ENCODE data around the gene SYT2. TPM values are rescaled to one million over a fixed set of nuclear protein-coding genes. Genes with fewer than 3 reads are reported as not detected.
"Not testable (repeated sequence)": the region's sequence is repeated elsewhere in the genome, so short reads cannot be mapped to it uniquely, and the experiment has no call there.

The SYT2 gene
- total RNA-seq, 1 experiment from 2014 or later, result 12.1 TPM

GRCh38 chr1:202547215-202547614, 163.0 kb downstream of the SYT2 start:
- ATAC-seq (no peak), DNase-seq (ENCODE audit: low spot score) (no peak)
- ChIA-PET POLR2A (interaction anchor here (0.6 kb wide), 1 partner anchor 53 kb away, joined by 3 read pairs; no protein-coding TSS in a partner anchor), CTCF (interaction anchor here (0.9 to 1.1 kb wide), 2 partner anchors 15 to 31 kb away, joined by 3 read pairs; no protein-coding TSS in a partner anchor)
- H3K4me3 Mint-ChIP-seq, result no peak overlapping the region
- H3K36me3 Mint-ChIP-seq, result no peaks in the 10 kb centered on the region
- no peaks in the 10 kb centered on the region for H3K27me3 Mint-ChIP-seq (ENCODE audit: low read depth)
- TF ChIP-seq TEAD4 (CRISPR knock-in tag; IDR thresholded peaks at IDR 0.05), result no peak
- no peak for TF ChIP-seq ZNF232 (CRISPR knock-in tag; IDR thresholded peaks at IDR 0.05)
- TF ChIP-seq OVOL2 (CRISPR knock-in tag; IDR thresholded peaks at IDR 0.05; ENCODE audit: borderline replicate concordance), result no peak
- no peak for TF ChIP-seq NFYB (CRISPR knock-in tag; conservative IDR thresholded peaks at IDR 0.05; ENCODE audit: low read depth)
- no peak for TF ChIP-seq MAX (CRISPR knock-in tag; IDR thresholded peaks at IDR 0.05)
- H3K27ac Mint-ChIP-seq, result no peak overlapping the region
- H3K9me3 Mint-ChIP-seq, result no peaks in the 10 kb centered on the region
- H3K4me1 Mint-ChIP-seq, result peaks cover 6% of the 10 kb centered on the region

GRCh38 chr1:202546796-202547195, 163.5 kb downstream of the SYT2 start:
- H3K27ac Mint-ChIP-seq; POLR2A ChIA-PET; DNase-seq (ENCODE audit: low spot score); H3K9me3 Mint-ChIP-seq; H3K4me3 Mint-ChIP-seq; H3K4me1 Mint-ChIP-seq; ATAC-seq; H3K27me3 Mint-ChIP-seq (ENCODE audit: low read depth); H3K36me3 Mint-ChIP-seq: not testable (repeated sequence)
- CTCF ChIA-PET, result interaction anchor here (0.9 kb wide), 1 partner anchor 31 kb away, joined by 3 read pairs; no protein-coding TSS in a partner anchor

DNA sequence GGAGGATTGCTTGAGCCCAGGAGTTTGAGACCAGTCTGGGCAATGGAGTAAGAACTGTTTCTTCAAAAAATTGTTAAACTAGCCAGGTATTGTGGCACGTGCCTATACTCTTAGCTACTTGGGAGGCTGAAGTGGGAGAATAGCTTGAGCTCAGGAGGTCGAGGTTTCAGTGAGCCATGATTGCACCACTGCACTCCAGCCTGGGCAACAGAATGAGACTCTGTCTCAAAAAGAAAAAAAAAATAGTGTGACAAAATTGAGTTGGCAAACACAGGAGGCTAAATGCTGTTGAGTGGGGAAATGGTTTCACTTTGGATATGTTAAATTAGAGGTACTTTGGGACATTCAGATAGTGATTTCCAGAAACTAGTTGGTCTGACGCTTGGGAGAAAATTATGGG, 163.9 kb downstream of the SYT2 start:
- H3K36me3 Mint-ChIP-seq; H3K4me3 Mint-ChIP-seq; DNase-seq (ENCODE audit: low spot score); H3K9me3 Mint-ChIP-seq; H3K27me3 Mint-ChIP-seq (ENCODE audit: low read depth); POLR2A ChIA-PET; H3K4me1 Mint-ChIP-seq; ATAC-seq; H3K27ac Mint-ChIP-seq: not testable (repeated sequence)
- CTCF ChIA-PET, result interaction anchor here (2.9 kb wide), 1 partner anchor 16 kb away, joined by 10 read pairs; no protein-coding TSS in a partner anchor

- H3K27me3 Mint-ChIP-seq (ENCODE audit: low read depth); H3K36me3 Mint-ChIP-seq; POLR2A ChIA-PET; H3K9me3 Mint-ChIP-seq; DNase-seq (ENCODE audit: low spot score); H3K27ac Mint-ChIP-seq; H3K4me3 Mint-ChIP-seq; ATAC-seq: not testable (repeated sequence)
- CTCF ChIA-PET, result interaction anchor here (2.9 kb wide), 1 partner anchor 16 kb away, joined by 10 read pairs; no protein-coding TSS in a partner anchor
- peaks cover 11% of the 10 kb centered on the region for H3K4me1 Mint-ChIP-seq
Measured at GRCh38 chr1:202545647-202546303, 164.5 kb downstream of the SYT2 start.

GRCh38 chr1:202544766-202545449, 165.3 kb downstream of the SYT2 start:
- H3K4me3 Mint-ChIP-seq; ATAC-seq; DNase-seq (ENCODE audit: low spot score); H3K9me3 Mint-ChIP-seq; POLR2A ChIA-PET; H3K27me3 Mint-ChIP-seq (ENCODE audit: low read depth); H3K36me3 Mint-ChIP-seq; H3K27ac Mint-ChIP-seq: not testable (repeated sequence)
- peaks cover 18% of the 10 kb centered on the region for H3K4me1 Mint-ChIP-seq
- CTCF ChIA-PET, result interaction anchor here (2.9 kb wide), 1 partner anchor 17 kb away, joined by 10 read pairs; no protein-coding TSS in a partner anchor

GRCh38 chr1:202543537-202543936, 166.7 kb downstream of the SYT2 start:
- H3K27me3 Mint-ChIP-seq (ENCODE audit: low read depth); H3K36me3 Mint-ChIP-seq; POLR2A ChIA-PET; ATAC-seq; H3K4me3 Mint-ChIP-seq; H3K27ac Mint-ChIP-seq; H3K9me3 Mint-ChIP-seq; DNase-seq (ENCODE audit: low spot score): not testable (repeated sequence)
- peaks cover 27% of the 10 kb centered on the region for H3K4me1 Mint-ChIP-seq
- CTCF ChIA-PET, result interaction anchor here (0.5 to 2.9 kb wide), 3 partner anchors 19 to 170 kb away, joined by 3 to 10 read pairs (median 3); no protein-coding TSS in a partner anchor

GRCh38 chr1:202542415-202542814, 167.8 kb downstream of the SYT2 start:
- H3K36me3 Mint-ChIP-seq; H3K9me3 Mint-ChIP-seq; POLR2A ChIA-PET; H3K27me3 Mint-ChIP-seq (ENCODE audit: low read depth); ATAC-seq; DNase-seq (ENCODE audit: low spot score); H3K4me3 Mint-ChIP-seq: not testable (repeated sequence)
- Mint-ChIP-seq H3K4me1 (peaks cover 31% of the 10 kb centered on the region), H3K27ac (peak overlapping the region; percentile 21; the same call in 1 of the 2 replicates)
- CTCF ChIA-PET, result interaction anchor here (1.0 kb wide), 1 partner anchor 41 kb away, joined by 5 read pairs; no protein-coding TSS in a partner anchor

- ATAC-seq, POLR2A ChIA-PET, H3K36me3 Mint-ChIP-seq: not testable (repeated sequence)
Measured at GRCh38 chr1:202540858-202541257, 169.4 kb downstream of the SYT2 start.

More at GRCh38 chr1:202540858-202541257, 169.4 kb downstream of the SYT2 start:
- not testable (repeated sequence) for H3K27me3 Mint-ChIP-seq (ENCODE audit: low read depth); DNase-seq (ENCODE audit: low spot score); H3K27ac Mint-ChIP-seq; H3K4me3 Mint-ChIP-seq; H3K9me3 Mint-ChIP-seq
- CTCF ChIA-PET, result interaction anchor here (1.7 kb wide), 1 partner anchor 31 kb away, joined by 3 read pairs; no protein-coding TSS in a partner anchor
- H3K4me1 Mint-ChIP-seq, result peaks cover 31% of the 10 kb centered on the region

Measured in WTC11 (cell line).